Epithelial cell of proximal tubule (primary cell): ENCODE data around the gene SORCS2. TPM values are rescaled to one million over a fixed set of nuclear protein-coding genes. Genes with fewer than 3 reads are reported as not detected.

Experiments
- DNase-seq: peaks from one replicate; pipeline ENCODE4 v3.0.0-alpha.2; 2011; ENCODE audit warnings: low read depth
- H3K4me3 ChIP-seq: 2 replicates; pipeline ENCODE4 v1.5.1; 2011; ENCODE audit warnings: low read depth, mild to moderate bottlenecking, low read length
- CTCF ChIP-seq: conservative IDR thresholded peaks from 2 replicates; pipeline ENCODE4 v1.5.1; 2012; ENCODE audit warnings: low read depth, mild to moderate bottlenecking, low read length
- total RNA-seq: library from RNA; depleted of rRNA; stranded (reverse); fragments of >200 nt; gene quantifications from 2 replicates; pipeline ENCODE4 v1.2.3, GENCODE V29; 2015

SORCS2 gene
- total RNA-seq, 1 donor from 2014 or later: 0.29 TPM

GRCh38 chr4:7783541-7783940 lies 591.2 kb downstream of the SORCS2 start:
- DNase-seq: no peak
- TF ChIP-seq CTCF: no peak
- no peak overlapping the region for H3K4me3 ChIP-seq

DNA sequence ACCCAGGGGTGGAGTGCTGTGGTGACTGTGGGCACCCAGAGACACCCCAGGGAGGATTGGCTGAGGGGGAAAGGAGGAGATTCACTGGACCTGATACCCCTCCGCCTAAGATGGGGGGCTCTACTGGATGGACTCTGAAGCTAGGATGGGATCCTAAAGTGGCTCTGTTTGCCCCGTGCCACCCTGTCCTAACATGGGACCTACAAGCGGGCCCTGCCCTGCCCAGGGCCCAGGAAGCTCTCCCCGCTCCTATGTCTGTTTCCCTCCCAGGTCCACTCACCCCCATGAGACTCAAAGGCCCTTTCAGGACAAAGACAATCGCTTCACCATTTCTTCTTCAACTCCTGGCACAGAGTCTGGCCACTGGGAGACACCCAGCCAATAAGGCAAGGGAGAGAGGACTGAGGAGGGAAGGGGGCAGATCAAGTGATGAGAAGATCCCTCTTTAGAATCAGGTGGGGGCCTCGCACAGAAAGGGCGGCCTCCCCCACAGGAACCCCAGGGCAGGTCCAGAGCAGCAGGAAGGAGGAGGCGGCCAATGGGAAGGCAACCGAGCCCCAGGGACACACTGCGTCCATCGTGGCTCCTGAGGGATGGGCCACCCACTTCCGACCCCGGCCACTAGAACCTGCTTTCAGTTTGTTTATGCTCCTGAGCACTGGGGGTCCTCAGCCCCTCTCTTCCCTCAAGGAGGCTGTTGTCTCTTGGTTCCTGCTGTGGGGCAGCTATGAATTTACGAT lies 592.0 kb downstream of the SORCS2 start:
- TF ChIP-seq CTCF: no peak
- H3K4me3 ChIP-seq: no peak overlapping the region
- no peak for DNase-seq

GRCh38 chr4:7785017-7785416 lies 592.7 kb downstream of the SORCS2 start:
- no peak for TF ChIP-seq CTCF
- H3K4me3 ChIP-seq: no peak overlapping the region
- DNase-seq: no peak

DNA sequence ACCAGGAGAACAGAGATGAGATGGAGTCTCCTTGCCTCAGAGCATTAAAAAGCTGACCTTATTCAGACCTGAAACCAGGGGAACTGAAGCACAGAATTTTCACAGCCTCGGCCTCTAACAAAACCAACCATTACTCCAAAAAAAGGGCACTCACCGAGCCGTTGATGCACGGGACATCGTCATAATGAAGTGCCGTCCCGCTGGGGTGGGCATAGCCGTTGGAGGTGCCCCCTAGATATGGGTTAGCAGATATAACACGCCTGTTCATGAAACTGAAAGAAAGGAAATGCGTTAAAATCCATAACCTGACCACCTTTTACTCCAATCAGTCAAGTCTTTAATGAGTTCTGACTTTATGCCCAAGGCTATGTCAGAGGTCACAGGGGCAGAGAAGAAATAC lies 593.7 kb downstream of the SORCS2 start:
- DNase-seq: no peak
- no peak for TF ChIP-seq CTCF
- H3K4me3 ChIP-seq: no peak overlapping the region

GRCh38 chr4:7786517-7786916 lies 594.2 kb downstream of the SORCS2 start:
- H3K4me3 ChIP-seq: no peak overlapping the region
- TF ChIP-seq CTCF: no peak
- DNase-seq: no peak

GRCh38 chr4:7787067-7787466 lies 594.7 kb downstream of the SORCS2 start:
- DNase-seq: no peak
- H3K4me3 ChIP-seq: no peak overlapping the region
- no peak for TF ChIP-seq CTCF

- DNase-seq: no peak
- H3K4me3 ChIP-seq: no peak overlapping the region
- TF ChIP-seq CTCF: no peak
Observed at GRCh38 chr4:7787681-7788141, 595.4 kb downstream of the SORCS2 start.
